ENCODE results near the gene TMEM205. TPM values are rescaled to one million over a fixed set of nuclear protein-coding genes. Genes with fewer than 3 reads are reported as not detected.

The TMEM205 gene
- total and polyA plus RNA-seq, 10 of the 15 experiments (the other 5 are each of a cell fraction or from before 2014, with no cell fraction given): 27.8 to 144 (median 88.3) TPM

- TF ChIP-seq, protein P1, sequence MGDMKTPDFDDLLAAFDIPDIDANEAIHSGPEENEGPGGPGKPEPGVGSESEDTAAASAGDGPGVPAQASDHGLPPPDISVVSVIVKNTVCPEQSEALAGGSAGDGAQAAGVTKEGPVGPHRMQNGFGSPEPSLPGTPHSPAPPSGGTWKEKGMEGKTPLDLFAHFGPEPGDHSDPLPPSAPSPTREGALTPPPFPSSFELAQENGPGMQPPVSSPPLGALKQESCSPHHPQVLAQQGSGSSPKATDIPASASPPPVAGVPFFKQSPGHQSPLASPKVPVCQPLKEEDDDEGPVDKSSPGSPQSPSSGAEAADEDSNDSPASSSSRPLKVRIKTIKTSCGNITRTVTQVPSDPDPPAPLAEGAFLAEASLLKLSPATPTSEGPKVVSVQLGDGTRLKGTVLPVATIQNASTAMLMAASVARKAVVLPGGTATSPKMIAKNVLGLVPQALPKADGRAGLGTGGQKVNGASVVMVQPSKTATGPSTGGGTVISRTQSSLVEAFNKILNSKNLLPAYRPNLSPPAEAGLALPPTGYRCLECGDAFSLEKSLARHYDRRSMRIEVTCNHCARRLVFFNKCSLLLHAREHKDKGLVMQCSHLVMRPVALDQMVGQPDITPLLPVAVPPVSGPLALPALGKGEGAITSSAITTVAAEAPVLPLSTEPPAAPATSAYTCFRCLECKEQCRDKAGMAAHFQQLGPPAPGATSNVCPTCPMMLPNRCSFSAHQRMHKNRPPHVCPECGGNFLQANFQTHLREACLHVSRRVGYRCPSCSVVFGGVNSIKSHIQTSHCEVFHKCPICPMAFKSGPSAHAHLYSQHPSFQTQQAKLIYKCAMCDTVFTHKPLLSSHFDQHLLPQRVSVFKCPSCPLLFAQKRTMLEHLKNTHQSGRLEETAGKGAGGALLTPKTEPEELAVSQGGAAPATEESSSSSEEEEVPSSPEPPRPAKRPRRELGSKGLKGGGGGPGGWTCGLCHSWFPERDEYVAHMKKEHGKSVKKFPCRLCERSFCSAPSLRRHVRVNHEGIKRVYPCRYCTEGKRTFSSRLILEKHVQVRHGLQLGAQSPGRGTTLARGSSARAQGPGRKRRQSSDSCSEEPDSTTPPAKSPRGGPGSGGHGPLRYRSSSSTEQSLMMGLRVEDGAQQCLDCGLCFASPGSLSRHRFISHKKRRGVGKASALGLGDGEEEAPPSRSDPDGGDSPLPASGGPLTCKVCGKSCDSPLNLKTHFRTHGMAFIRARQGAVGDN (IDR thresholded peaks at IDR 0.05): peak; percentile 26; the same call in 1 of the 2 replicates
- TF ChIP-seq SP1 (IDR thresholded peaks at IDR 0.05; ENCODE audit: low read depth, low read length) (peak; percentile 95), IKZF2 (IDR thresholded peaks at IDR 0.05) (peak in 1 of 2 experiments; percentile 34; a peak in 1 of 4 replicates), SRF (IDR thresholded peaks at IDR 0.05; ENCODE audit: low read depth in 2 of 2, low read length in 2 of 2) (no peak), TARDBP (IDR thresholded peaks at IDR 0.05; ENCODE audit: borderline replicate concordance) (no peak), CEBPB (IDR thresholded peaks at IDR 0.05; ENCODE audit: borderline replicate concordance in 1 of 2, low read depth in 2 of 2, low read length in 2 of 2) (peak in 1 of 2 experiments; percentile 79; a peak in 2 of 4 replicates), ZBED1 (IDR thresholded peaks at IDR 0.05; ENCODE audit: borderline replicate concordance) (no peak), PRDM15 (CRISPR knock-in tag; IDR thresholded peaks at IDR 0.05) (no peak), CHD1 (IDR thresholded peaks at IDR 0.05; ENCODE audit: low read depth, low read length) (no peak), MEF2B (IDR thresholded peaks at IDR 0.05; ENCODE audit: partially characterized antibody, poor library complexity, severe bottlenecking) (peak; percentile 14), RUNX3 (IDR thresholded peaks at IDR 0.05; ENCODE audit: low read length) (peak; percentile 33; the same call in 1 of the 2 replicates), SUZ12 (IDR thresholded peaks at IDR 0.05; ENCODE audit: unreplicated experiment) (no peak), JUNB (IDR thresholded peaks at IDR 0.05) (peak; percentile 28; the same call in 1 of the 2 replicates), MYC (IDR thresholded peaks at IDR 0.05; ENCODE audit: insufficient read depth, insufficient read length, insufficient replicate concordance, low read length, severe bottlenecking) (no peak), KAT2A (conservative IDR thresholded peaks at IDR 0.05; ENCODE audit: control insufficient read depth, low read depth, low read length) (no peak)
- TF ChIP-seq, protein P2, sequence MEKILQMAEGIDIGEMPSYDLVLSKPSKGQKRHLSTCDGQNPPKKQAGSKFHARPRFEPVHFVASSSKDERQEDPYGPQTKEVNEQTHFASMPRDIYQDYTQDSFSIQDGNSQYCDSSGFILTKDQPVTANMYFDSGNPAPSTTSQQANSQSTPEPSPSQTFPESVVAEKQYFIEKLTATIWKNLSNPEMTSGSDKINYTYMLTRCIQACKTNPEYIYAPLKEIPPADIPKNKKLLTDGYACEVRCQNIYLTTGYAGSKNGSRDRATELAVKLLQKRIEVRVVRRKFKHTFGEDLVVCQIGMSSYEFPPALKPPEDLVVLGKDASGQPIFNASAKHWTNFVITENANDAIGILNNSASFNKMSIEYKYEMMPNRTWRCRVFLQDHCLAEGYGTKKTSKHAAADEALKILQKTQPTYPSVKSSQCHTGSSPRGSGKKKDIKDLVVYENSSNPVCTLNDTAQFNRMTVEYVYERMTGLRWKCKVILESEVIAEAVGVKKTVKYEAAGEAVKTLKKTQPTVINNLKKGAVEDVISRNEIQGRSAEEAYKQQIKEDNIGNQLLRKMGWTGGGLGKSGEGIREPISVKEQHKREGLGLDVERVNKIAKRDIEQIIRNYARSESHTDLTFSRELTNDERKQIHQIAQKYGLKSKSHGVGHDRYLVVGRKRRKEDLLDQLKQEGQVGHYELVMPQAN (conservative IDR thresholded peaks at IDR 0.05): no peak; the same call in 1 of the 2 replicates
- TF ChIP-seq, protein P3, sequence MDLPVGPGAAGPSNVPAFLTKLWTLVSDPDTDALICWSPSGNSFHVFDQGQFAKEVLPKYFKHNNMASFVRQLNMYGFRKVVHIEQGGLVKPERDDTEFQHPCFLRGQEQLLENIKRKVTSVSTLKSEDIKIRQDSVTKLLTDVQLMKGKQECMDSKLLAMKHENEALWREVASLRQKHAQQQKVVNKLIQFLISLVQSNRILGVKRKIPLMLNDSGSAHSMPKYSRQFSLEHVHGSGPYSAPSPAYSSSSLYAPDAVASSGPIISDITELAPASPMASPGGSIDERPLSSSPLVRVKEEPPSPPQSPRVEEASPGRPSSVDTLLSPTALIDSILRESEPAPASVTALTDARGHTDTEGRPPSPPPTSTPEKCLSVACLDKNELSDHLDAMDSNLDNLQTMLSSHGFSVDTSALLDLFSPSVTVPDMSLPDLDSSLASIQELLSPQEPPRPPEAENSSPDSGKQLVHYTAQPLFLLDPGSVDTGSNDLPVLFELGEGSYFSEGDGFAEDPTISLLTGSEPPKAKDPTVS (IDR thresholded peaks at IDR 0.05; ENCODE audit: low read depth, low read length): no peak
Measured at GRCh38 chr19:11346104-11346940, at the start of gene TMEM205, which contains the start of gene CCDC159 (continued).
